ENCODE data around the gene TSPAN18.

GRCh38 chr11:44754876-44755555 lies 28.3 kb downstream of the TSPAN18 start:
- no peak for TF ChIP-seq EZH2 (IDR thresholded peaks at IDR 0.05; ENCODE audit: borderline replicate concordance, control insufficient read depth, low read depth, low read length)
- TF ChIP-seq YY1 (IDR thresholded peaks at IDR 0.05; ENCODE audit: low read depth, low read length) = no peak
- no peak for TF ChIP-seq CTCF (IDR thresholded peaks at IDR 0.05 in 2 of 3, conservative IDR thresholded peaks at IDR 0.05 in 1 of 3; ENCODE audit: control insufficient read depth in 2 of 3, extremely low read depth in 1 of 3, insufficient read depth in 1 of 3, low read depth in 3 of 3, low read length in 3 of 3)
- TF ChIP-seq RCOR1 (conservative IDR thresholded peaks at IDR 0.05; ENCODE audit: low read depth, low read length) = no peak
- TF ChIP-seq REST (IDR thresholded peaks at IDR 0.05; ENCODE audit: low read depth, low read length) = no peak
- TF ChIP-seq TCF3 (IDR thresholded peaks at IDR 0.05; ENCODE audit: borderline replicate concordance, insufficient read depth, low read depth, low read length) = no peak
- TF ChIP-seq POLR2A (IDR thresholded peaks at IDR 0.05; ENCODE audit: low read depth, low read length) = no peak
- TF ChIP-seq ZNF274 (IDR thresholded peaks at IDR 0.05; ENCODE audit: insufficient read depth, insufficient read length) = no peak
- no peak for TF ChIP-seq BCLAF1 (IDR thresholded peaks at IDR 0.05)
- no peak for TF ChIP-seq NRF1 (conservative IDR thresholded peaks at IDR 0.05; ENCODE audit: low read depth, low read length)
- TF ChIP-seq RFX5 (IDR thresholded peaks at IDR 0.05; ENCODE audit: low read depth, low read length) = no peak
- no peak for TF ChIP-seq POLR2AphosphoS5 (IDR thresholded peaks at IDR 0.05; ENCODE audit: low read length)
